GM18520 (cell line): Measurements from ENCODE around the gene DDX42.

Source experiments
- ATAC-seq: cut with Tn5 transposase; IDR thresholded peaks from one replicate; pipeline ENCODE4 v1.9.1; 2021; ENCODE audit not compliant: unreplicated experiment

DDX42 gene, protein sequence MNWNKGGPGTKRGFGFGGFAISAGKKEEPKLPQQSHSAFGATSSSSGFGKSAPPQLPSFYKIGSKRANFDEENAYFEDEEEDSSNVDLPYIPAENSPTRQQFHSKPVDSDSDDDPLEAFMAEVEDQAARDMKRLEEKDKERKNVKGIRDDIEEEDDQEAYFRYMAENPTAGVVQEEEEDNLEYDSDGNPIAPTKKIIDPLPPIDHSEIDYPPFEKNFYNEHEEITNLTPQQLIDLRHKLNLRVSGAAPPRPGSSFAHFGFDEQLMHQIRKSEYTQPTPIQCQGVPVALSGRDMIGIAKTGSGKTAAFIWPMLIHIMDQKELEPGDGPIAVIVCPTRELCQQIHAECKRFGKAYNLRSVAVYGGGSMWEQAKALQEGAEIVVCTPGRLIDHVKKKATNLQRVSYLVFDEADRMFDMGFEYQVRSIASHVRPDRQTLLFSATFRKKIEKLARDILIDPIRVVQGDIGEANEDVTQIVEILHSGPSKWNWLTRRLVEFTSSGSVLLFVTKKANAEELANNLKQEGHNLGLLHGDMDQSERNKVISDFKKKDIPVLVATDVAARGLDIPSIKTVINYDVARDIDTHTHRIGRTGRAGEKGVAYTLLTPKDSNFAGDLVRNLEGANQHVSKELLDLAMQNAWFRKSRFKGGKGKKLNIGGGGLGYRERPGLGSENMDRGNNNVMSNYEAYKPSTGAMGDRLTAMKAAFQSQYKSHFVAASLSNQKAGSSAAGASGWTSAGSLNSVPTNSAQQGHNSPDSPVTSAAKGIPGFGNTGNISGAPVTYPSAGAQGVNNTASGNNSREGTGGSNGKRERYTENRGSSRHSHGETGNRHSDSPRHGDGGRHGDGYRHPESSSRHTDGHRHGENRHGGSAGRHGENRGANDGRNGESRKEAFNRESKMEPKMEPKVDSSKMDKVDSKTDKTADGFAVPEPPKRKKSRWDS

DNA sequence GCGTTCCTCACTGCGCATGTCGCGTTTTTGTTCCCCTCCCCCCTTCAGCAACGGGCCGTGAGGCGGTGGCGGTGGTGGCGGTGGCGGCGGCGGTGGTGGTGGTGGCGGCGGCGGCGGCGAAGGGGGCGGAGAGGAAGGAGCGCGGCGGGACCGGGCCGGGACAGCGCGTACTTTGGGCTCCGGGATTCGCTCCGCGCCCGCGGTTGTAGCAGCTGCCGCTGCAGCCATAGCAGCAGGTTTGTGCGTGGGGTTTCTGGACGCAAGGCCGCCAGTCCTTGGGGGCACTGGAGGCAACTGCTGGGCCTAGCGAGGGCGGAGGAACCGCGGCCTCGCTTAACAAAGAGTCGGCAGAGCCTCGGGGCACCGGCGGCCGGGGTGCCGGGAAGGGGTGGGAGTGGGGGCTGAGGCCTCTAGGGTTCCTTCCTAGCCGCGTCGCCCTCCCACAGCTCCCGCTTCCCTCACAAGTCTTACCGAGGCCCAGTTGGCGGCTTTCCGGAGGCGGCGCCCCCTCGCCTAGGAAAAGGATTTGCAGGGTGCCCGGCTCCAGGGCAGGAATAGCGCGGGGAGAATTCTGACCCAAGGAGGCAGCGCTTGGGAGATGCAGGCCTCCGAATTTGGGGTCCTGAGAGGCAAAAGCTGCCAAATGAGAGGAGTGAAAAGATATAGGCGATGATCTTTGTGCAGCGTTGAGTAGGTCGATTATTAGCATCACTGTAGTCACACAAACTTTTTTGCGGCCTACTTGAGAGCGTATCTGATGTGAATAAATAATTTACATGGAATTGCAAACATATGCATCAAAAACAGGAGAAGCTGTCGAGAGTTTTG is at the start of gene DDX42:
Gene DDX42 (plus strand): TSS at position 30 of the 828 bp plus-strand sequence. CDS start 12,880 bp downstream, outside the sequence.
- no peak for ATAC-seq

DNA sequence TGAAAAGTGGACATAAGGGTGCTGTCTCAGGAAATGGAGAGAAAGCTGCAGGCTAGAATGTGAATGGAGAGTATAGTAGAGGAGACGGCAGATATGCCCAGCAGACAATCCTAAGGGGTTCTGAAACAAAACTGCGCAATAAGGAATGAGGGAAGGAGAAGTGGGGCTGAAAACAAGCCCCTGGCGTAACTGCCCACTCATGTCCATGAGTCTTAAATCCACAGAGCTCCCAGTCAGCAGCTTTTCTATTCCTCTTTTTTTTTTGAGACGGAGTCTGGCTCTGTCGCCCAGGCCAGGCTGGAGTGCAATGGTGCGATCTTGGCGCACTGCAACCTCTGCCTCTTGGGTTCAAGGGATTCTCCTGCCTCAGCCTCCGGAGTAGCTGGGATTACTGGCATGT is 38.3 kb upstream of the DDX42 start:
- ATAC-seq, result no peak

DNA sequence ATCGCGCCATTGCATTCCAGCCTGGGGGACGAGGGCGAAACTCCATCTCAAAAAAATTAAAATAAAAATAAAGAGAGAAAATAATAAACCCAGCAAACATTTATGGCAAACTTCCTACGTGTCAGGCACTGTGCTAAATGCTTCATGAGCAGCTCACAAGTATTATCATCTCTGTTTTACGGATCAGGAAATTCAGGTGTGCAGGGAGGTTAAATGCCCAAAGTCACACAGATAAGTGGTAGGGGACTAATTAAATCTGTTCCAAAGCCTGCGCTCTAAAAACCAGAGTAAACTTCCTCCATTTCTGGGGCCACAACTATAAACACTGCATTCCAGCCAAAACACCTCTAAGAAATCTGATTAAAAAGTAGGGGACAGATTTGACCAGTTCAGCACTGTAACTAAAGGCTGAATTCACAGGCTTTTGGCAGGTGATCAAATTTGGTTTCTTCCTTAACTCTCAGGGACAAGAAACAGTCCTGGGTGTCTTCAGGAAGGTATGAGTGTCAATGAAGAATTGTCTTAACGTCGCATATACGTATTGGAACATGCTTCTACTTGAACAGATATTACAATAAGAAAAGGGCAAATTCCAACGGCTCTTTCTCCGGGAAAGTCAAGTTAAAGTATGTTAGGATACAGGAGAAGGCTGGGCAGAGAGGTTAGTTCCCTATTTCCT is 33.4 kb upstream of the DDX42 start:
- no peak for ATAC-seq

DNA sequence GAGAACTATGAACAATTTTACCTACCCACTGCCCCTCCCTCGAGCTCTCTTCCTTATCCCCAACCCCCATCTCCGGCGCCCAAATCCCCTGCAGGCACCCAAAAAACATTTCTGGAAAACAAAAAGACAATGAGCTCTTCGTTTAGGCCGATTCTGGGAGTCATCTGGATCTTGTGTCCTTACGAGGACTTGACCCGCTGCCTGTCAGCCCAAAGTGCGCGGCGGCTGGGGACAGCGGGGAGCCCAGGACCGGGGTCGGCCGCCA is 32.9 kb upstream of the DDX42 start:
- ATAC-seq, result no peak

DNA sequence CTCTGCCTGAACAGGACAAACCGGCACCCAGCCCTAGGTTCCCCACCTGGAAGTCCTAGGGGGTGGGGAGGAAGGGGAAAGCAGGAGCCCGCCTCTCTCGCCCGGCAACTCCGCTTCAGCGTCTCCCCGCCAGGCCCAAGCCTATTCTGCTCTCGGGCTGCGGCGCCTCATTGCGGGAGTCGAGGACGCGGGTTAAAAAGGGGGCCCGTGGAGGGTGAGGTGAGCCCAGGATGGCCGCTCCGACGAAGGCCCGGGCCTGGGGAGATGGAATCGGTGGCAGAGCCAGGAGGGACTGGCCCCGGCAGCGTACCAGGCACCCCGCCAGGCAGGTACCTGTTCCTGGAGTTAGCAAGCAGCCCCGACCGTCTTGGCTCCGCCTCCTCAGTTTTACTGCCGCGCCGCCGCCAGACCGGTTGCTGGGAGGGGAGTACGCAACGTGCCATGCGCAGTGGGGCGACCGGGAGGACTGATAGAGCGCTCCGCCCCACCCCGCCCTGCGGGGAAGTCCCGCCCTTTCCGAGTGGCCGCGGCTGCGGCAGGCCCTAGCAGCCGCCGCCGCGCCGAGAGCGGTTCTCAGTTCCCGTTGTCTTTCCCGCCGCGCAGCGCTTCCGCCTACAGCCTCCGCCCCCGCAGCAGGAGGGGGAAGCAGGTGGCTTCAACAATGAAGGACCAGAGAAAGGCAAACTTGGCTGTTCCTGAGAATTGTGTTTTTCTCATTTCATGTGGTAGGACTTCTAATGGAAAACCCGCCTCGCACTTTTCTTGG is 32.4 kb upstream of the DDX42 start, which contains the start of gene STRADA:
Gene STRADA (minus strand): TSS at position 392 of the 766 bp plus-strand sequence. CDS start 13,430 bp downstream, outside the sequence.
- peak; percentile 89 for ATAC-seq

DNA sequence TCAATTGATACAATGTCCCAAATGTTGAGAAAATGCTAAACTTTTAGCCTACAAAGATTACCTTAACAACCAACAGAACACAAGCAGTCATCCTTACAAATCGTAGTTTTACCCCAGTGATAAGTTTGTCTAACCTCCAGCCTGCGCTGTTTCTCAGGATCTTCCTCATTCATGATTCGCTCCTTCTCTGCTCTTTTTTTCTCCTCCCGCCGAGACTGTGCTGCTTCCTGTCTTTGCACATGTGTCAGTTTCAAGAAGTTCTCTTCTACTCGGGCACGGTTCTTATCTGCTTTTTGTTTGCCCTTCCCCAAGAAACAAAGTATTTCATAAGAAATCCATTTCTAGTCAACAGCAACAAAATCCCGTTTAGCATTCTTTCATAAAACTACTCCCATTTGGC is 22.2 kb upstream of the DDX42 start:
- ATAC-seq, result no peak

DNA sequence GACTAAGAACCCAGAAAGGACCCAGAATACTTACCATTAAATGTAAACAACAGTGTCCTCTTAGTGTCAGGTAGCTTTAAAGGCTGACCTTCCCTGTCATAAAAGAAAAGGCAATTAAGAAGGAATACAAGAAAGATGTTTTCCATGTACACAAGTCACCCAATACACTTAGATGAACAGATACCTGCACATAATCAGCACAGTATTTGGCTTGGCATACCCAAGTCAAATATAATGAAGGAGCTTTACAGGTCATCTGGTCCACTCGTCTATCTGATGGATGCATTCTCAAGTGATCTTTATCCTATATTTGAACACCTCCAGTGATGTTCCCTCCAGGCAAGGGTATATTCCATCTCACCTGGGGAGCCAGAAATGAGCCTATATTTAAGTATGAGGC is 21.3 kb upstream of the DDX42 start:
- ATAC-seq, result no peak

DNA sequence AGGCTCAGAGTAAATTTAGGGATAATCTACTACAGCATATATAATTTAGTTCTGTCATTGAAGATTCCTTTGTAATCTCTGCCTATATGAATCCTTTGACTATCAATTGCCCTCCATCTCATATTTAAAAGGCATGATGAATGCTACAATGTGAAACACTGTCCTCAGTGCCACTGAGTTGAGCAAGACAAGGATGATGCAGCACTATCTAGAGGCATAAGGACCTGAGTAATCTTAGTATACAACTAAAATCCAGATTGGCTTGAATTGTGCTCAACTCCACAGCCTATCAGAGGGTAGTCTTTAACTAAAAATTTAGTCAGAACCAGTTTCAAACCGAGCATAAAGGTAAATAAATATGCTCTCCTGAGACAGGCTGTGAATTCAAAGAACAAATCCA is 20.8 kb upstream of the DDX42 start:
- ATAC-seq, result no peak

DNA sequence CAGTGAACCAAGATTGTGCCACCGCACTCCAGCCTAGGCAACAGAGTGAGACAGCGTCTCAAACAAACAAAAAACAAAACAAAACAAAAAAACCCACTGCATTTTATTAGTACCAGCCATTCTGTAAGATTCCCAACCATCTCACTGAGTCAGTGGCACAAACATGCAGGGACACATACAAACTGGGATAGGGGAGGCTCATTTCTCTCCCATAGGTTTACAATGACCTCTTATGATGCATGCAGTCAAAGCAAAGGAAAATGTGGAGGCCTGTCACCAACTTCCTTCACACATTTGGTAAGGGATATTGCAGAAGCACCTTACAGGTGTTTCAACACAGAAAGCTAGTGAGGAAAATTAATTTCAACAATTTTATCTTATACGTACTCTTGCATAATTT is 19.9 kb upstream of the DDX42 start:
- no peak for ATAC-seq

DNA sequence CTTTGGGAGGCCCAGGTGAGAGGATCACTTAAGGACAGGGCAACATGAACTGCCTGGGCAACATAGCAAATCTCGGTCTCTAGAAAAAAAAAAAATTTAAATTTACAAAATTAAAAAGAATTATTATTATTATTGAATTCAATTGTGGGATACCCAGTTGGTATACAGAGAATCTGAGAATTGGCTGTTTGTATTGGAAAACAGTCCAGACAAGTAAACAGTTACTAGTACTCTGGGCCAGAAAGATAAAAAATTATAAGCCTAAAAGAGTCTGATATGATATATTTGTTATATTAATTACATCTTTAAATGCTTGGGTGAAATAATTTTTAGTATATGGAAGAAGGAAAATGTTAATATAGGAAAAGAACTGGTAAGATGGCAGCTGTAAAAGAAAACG is 15.5 kb upstream of the DDX42 start:
- no peak for ATAC-seq

DNA sequence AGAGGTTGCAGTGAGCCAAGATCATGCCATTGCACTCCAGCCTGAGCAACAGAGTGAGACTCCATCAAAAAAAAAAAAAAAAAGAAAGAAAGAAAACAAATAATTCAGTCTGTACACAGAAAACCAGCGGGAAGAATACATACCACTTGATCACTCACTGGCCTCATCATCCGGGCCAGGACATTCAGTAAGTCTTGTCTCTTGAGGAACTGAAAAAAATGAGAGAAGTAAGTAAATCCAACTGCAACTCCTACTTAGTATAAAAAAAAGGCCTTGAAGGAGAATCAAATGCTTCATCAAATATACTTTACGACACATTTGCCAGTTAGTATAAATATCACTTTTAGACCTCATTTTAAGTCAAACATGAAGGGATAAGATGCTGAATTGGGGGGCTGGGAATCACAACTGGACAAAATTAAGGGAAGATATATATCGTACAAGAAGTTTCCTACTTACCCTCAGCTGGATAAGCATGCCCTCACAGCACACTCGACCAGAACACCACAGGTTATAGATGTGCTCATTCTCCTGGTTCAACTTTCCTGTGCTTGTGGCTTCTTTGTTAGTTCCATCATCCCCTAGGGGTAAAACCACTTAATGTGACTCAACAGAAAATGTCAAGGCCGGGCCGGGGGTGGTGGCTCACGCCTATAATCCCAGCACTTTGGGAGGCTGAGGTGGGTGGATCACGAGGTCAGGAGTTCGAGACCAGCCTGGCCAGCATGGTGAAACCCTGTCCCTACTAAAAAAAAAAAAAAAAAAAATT is 13.0 kb upstream of the DDX42 start:
- ATAC-seq, result no peak

DNA sequence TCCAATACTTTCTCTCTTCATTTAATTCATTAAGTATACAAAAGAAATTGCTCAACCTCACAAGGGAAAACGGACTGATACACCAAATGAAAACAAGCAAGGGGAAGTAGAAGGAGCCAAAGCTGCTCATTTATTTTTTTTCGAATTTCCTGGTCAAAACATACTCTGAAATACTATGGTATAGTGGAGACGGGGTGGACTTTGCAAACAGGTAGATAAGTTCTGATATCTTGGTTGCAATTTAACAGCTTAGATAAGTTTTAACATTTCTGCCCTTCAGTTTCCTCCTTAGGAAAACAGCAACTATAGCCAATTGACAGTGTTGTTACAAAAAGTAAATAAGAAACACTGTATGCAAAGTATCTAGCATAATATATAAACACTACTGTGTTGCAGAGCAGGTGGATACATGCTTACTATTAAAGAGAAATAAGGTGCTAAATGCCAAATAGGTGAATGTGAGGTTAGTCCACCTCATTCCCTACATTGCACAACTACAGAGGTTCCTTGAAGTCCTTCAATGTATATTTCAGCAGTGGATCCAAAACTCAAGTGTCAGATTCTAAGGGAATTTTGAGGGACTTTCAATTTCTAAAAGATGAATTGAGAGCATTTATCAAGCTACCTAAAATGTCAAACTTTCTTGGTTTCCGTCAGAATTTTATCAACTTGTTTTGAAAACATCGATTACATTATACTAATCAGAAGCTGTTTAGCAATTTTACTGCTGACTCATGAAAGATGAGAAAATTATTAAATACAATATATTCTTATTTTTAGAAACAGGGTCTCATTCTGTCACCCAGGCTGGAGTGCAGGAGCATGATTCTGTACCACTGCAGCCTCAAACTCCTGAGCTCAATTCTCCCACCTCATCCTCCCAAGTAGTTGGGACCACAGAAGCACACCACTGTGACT is 11.6 kb upstream of the DDX42 start:
- ATAC-seq, result no peak

DNA sequence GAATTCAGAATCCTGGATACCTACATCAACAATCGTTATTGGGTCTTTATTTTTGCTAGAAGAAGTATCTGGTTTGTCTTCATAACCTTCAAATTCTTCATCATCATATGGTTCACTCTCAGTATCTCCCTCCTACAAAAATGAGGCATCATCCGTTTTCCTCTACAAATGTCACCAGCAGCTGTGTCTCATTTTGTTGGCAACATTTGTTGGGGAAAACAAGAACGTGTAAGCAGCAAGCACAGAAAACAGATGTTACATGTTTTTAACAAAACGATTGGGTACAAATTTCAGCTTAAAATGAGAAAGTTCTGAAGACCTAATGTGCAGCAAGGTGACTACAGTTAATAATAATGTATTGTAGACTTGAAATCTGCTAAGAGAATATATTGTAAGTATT is 9.3 kb upstream of the DDX42 start:
- ATAC-seq, result no peak

DNA sequence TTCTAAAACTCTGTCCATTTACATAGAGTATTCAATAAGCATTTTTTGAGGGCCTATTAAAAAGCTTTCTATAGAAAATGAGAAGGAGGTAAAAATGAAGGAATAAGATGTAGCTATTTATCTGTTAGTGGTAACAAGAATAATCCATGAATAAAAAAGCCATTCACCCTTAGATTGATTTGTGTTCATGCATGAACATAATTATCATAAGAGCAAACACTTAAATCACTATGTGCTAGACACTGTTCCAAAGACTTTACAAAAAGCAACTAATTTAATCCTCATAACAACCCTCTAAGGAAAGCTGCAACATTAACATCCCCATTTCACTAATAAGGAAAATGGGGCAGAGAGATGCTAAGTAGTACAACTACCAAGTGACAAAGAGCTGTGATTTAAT is 7.2 kb upstream of the DDX42 start:
- ATAC-seq, result no peak

DNA sequence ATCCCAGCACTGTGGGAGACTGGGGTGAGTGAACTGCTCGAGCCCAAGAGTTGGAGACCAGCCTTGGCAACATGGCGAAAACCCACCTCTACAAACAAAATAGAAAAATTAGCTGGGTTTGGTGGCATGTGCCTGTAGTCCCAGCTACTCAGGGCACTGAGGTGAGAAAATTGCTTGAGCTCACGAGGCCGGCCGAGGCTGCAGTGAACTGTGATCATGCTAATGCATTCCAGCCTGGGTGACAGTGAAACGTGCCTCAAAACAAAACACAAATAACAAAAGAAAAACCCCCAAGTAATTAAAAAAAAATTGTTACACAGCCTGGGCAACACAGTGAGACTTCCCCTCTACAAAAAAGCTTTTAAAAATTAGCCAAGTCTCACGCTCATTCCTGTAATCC is 5.5 kb upstream of the DDX42 start:
- ATAC-seq, result no peak

DNA sequence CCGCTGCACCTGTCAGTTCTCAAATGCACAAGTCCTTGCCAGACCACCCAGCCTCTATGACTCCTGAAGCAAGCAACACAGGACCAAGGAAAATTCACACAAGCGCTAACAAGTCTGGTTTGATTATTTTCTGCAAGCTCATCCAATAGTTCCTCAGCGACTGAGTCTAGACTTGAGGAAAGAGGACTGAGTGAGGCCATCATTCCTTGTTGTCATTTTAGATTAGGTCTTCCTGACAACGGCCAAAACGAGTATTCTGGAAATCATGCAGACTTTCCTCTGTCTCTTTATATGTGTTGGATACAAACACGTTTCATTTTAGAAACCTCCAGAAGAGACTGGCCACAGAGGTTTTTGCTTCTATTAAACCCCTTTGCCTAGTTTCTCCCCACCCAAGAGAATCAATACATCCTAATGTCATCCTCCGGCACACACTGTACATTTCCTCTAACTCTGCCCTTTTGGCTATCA is 1.1 kb upstream of the DDX42 start:
- ATAC-seq, result no peak

DNA sequence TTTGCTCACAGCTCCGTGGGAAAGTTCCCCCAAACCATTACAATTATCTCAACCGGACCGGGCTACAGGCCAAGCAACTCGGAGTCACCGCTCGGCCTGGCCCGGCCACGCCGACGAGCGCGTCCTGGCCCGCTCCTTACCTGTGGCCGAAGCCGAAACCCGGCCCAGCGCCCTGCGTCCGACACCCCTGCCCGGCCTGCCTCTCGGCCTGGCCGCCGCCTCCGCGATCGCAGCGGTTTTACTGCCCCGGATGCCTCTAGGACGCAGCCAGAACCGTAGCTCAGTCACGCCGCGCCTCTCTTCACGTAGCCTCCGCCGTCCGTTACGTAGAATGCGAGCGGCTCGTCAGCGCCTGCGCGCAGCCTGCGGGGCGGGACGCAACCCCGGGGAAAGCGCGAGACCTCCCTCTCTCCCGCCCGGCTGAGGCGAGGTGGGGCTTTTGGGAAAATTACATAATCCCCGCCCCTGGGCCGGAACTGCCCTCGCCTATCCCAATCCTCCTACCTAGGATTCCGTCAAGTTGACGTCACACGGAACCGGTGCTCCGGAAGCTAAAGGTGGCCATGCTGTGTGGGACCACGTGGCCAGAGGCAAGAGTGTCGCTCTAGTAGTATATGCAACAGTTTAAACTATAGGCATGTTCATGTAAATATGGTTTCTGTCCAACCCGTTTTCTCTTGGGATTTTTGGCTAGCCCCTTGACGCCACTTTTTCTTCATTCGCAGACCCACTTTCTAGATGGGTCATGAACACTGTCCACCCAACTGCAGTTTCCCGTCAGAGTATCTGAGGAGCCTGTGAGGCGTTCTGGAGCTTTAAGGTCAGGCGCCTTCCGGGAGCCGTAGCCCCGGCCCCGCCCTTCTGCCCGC is 464 bp upstream of the DDX42 start, which contains the start of gene CCDC47:
Gene CCDC47 (minus strand): TSS at position 326 of the 869 bp plus-strand sequence. CDS start 7,422 bp downstream, outside the sequence.
- ATAC-seq, result peak; percentile 78
